GM10248 (cell line): Measurements from ENCODE around the gene DSN1.

Source experiments
- CTCF ChIA-PET: fragments of 300-600 bp; sonication (Branson Sonifier 250); formaldehyde crosslinking; extraction: SDS; loops from one replicate; lab custom pipeline; 2021; ENCODE audit warnings: antibody characterized with exemption; lab: Yijun Ruan, JAX
- POLR2A ChIA-PET: fragments of 350-650 bp; sonication (Branson Sonifier 250); formaldehyde crosslinking; extraction: SDS; loops from one replicate; lab custom pipeline; 2020; ENCODE audit warnings: antibody characterized with exemption; lab: Yijun Ruan, JAX
- DNase-seq: peaks from one replicate; pipeline ENCODE4 v3.0.0; 2012; ENCODE audit errors: extremely low spot score
- TF ChIP-seq, protein P1 (sequence below): IDR thresholded peaks from 2 replicates; pipeline ENCODE4 v1.5.1; 2012; ENCODE audit warnings: mild to moderate bottlenecking, low read depth; ENCODE audit errors: extremely low read depth, missing control alignments, control extremely low read depth

DSN1 gene

DNA sequence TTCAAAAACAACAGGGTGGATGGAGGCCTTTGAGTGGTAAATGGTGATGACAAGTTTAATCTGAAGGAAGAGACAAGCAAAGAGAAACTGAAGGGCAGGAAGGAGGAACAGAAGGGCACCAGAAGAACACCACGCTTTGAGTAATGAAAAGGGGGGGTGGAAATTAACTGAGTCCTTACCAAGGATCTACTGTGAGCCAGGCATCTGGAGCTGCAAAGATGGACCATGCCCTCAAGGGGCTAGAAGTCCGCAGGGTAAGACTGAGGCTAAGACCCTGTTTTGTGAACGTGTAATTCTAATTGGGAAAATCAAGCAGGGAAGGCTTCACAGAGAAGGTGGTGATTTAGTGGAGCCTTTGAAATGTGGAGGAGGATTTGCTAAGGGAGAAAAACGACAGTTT, 29.3 kb downstream of the DSN1 start:
- DNase-seq = no peak
- TF ChIP-seq, protein P1, sequence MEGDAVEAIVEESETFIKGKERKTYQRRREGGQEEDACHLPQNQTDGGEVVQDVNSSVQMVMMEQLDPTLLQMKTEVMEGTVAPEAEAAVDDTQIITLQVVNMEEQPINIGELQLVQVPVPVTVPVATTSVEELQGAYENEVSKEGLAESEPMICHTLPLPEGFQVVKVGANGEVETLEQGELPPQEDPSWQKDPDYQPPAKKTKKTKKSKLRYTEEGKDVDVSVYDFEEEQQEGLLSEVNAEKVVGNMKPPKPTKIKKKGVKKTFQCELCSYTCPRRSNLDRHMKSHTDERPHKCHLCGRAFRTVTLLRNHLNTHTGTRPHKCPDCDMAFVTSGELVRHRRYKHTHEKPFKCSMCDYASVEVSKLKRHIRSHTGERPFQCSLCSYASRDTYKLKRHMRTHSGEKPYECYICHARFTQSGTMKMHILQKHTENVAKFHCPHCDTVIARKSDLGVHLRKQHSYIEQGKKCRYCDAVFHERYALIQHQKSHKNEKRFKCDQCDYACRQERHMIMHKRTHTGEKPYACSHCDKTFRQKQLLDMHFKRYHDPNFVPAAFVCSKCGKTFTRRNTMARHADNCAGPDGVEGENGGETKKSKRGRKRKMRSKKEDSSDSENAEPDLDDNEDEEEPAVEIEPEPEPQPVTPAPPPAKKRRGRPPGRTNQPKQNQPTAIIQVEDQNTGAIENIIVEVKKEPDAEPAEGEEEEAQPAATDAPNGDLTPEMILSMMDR = no peak
- POLR2A ChIA-PET = interaction anchor here (0.7 kb wide), 1 partner anchor 140 kb away, joined by 5 read pairs; no protein-coding TSS in a partner anchor
- CTCF ChIA-PET = interaction anchor here (0.7 to 6.6 kb wide), 8 partner anchors 9 to 139 kb away, joined by 3 to 40 read pairs (median 4); partner anchors contain the start of gene DSN1

DNA sequence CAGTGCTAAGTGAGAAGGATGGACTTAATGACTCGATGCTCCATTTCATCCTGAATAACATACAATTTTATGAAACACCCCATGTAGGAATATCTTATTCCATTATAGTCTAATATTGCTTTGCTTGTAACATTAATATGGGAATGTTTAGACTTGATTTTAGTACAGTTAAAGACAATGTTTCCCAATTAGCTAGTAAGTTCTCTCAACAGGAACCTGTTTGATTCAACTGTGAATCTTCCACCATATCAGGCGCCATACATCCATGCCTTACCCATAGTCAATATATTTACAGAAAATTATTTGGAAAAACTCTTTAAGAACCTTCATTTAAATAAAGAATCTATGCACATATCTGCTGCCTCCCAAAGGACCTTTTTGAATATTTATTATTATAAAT, 31.0 kb downstream of the DSN1 start:
- TF ChIP-seq, protein P1 = no peak
- POLR2A ChIA-PET = no interaction called here
- no peak for DNase-seq
- CTCF ChIA-PET = interaction anchor here (6.6 kb wide), 1 partner anchor 14 kb away, joined by 40 read pairs; no protein-coding TSS in a partner anchor

DNA sequence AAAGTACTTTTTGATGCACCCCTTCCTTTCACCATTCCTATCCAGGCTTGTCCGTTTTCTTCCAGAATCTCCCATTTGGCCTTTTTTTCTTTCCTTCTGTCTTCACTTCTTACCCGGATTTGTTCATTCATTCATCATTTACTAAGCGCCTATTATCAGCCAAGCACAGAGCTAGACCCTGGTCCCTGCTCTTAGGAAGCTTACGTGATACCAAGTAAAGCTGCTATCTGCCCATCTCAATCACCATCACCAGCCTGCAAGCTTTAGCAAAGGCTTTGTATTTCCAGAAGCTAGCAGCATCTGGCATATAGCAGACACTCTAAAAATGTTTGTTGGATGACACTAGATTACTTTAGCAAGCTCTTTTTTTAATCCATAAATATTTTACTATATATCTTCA, 32.5 kb downstream of the DSN1 start:
- CTCF ChIA-PET = interaction anchor here (1.1 to 3.0 kb wide), 5 partner anchors 14 to 146 kb away, joined by 3 to 14 read pairs (median 3); no protein-coding TSS in a partner anchor
- POLR2A ChIA-PET = no interaction called here
- TF ChIP-seq, protein P1 = no peak
- no peak for DNase-seq

DNA sequence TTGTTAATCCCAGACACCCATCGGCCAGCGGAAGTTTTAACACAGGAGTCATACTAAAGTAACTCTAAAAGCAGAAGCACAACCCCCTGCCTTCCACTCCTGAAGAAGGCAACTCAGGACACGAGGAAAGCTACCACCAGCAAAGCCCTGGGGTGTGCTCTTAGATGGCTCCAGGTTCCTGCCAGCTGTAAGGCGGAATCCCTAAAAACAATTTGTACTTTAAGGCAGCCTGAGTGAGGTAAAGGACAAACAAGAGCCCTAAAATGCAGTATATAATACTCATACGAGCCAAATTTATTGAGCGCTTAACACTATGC, 36.4 kb downstream of the DSN1 start:
- ChIA-PET CTCF (interaction anchor here (1.0 to 4.8 kb wide), 7 partner anchors 13 to 149 kb away, joined by 3 to 21 read pairs (median 4); partner anchors contain the start of gene RAB5IF), POLR2A (no interaction called here)
- no peak for DNase-seq
- TF ChIP-seq, protein P1 = no peak

DNA sequence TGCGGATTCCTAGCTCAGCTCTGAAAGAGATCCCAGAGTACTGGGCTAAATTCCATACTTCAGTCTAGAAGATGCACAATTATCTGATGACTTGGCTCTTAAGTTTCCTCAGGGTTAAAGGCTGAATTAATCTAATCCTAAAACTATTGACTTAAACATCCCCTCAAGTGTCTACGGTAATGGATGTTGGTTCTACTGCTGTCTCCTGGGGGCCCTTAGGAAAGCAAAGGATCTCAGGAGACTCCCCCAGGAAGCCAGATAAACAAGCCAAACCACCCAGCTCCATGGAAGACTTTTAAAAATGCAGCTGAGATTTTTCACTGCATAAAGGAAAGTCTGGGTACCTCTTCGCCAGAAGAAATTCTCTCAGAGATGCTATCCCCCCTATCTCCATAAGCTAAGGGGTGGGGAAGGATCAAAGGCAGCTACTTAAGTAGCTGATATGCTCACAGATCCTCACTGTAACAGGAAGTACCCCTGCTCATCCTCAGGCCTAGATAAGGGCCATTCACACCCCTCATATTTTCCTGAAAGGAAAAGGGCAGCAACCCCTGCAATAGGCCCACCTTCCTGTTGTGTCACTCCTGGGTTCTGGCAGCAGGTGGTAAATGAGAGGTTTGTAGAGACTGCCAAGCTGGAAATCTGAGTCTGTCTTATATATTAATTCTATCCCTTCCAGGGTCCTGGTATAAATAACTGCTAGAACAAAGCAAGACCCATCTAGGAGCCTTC, 36.9 kb downstream of the DSN1 start:
- POLR2A ChIA-PET = no interaction called here
- CTCF ChIA-PET = interaction anchor here (1.0 to 4.8 kb wide), 8 partner anchors 14 to 150 kb away, joined by 3 to 21 read pairs (median 4); partner anchors contain the start of gene RAB5IF
- TF ChIP-seq, protein P1 = no peak
- no peak for DNase-seq

DNA sequence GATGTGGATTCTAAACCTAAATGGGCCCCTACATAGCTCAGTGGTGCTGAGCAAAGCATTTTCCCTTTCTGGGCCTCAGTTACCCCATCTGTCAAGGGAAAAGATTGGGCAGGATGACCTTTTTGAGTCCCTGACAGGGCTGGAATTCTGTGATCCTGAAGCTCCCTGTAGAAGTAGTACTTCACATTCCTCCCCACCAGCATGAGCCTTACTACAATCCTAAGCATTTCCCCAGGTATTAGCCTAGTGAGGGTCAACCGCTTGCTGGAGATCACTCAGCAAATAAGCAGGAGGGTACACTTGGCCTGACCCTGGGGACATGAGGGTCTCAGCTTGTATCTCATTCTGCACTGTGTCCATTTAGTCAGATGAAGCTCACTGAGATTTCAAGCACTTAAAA, 41.1 kb downstream of the DSN1 start:
- no peak for DNase-seq
- TF ChIP-seq, protein P1 = no peak
- ChIA-PET CTCF (interaction anchor here (1.0 kb wide), 1 partner anchor 533 kb away, joined by 3 read pairs; no protein-coding TSS in a partner anchor), POLR2A (no interaction called here)
